GM12878 (cell line): ENCODE data around the gene ZNF652. TPM values are rescaled to one million over a fixed set of nuclear protein-coding genes. Genes with fewer than 3 reads are reported as not detected.

ENCODE experiments used
- ATAC-seq: fragments of 200-7000 bp; cut with Tn5 transposase; 3 replicates; pipeline ENCODE4 v1.9.1; 2020; ENCODE audit warnings: mild to moderate bottlenecking, moderate library complexity
- BruUV-seq: library from RNA; stranded (reverse); fragments of 400-500 nt; replicated peaks from 2 replicates; lab custom pipeline; 2021; lab: Mats Ljungman, UMichigan
- CTCF ChIA-PET: fragments of 300-600 bp; sonication (Branson Sonifier 250); formaldehyde crosslinking; extraction: SDS; loops from one replicate; lab custom pipeline; 2021; ENCODE audit warnings: inconsistent platforms; lab: Yijun Ruan, JAX
- POLR2A ChIA-PET: fragments of 350-600 bp; formaldehyde crosslinking; extraction: SDS; loops from one replicate; lab custom pipeline; 2021; ENCODE audit warnings: inconsistent platforms; lab: Charles Lee
- RAD21 ChIA-PET: fragments of 300-600 bp; sonication (Branson Sonifier 250); formaldehyde crosslinking; loops from one replicate; lab custom pipeline; 2023; ENCODE audit warnings: antibody characterized with exemption; ENCODE audit not compliant: unreplicated experiment; lab: Charles Lee
- SMC1A ChIA-PET: fragments of 300-600 bp; sonication (Branson Sonifier 250); formaldehyde crosslinking; loops from one replicate; lab custom pipeline; 2023; ENCODE audit not compliant: unreplicated experiment, uncharacterized antibody; lab: Charles Lee
- DNase-seq: peaks from one replicate; pipeline ENCODE4 v3.0.0-alpha.2; 2011; ENCODE audit warnings: low read depth, low spot score
- FAIRE-seq: peaks from 3 replicates; lab custom pipeline; 2011; peaks lifted over from hg19 to GRCh38; lab: Jason Lieb, UNC
- H2AFZ ChIP-seq: 2 replicates; pipeline ENCODE4 v1.6.0; 2011; ENCODE audit warnings: low read depth, low read length, control low read depth; ENCODE audit not compliant: control insufficient read depth
- H3K27ac ChIP-seq: 2 replicates; pipeline ENCODE4 v1.5.1; 2011; ENCODE audit warnings: control low read depth; ENCODE audit not compliant: control insufficient read depth, insufficient read depth
- H3K27me3 ChIP-seq, 2 experiments: replicated peaks in 1 of 2; 2 replicates each; pipeline versions ENCODE4 v1.6.0 to v1.6.1; 2011; ENCODE audit warnings: low read length in 1 of 2; ENCODE audit not compliant: control insufficient read depth in 2 of 2, insufficient read depth in 2 of 2
- H3K36me3 ChIP-seq, 2 experiments: 2 replicates each; pipeline ENCODE4 v1.5.1; 2011; ENCODE audit warnings: low read length in 1 of 2; ENCODE audit not compliant: control insufficient read depth in 2 of 2, insufficient read depth in 2 of 2
- H3K4me1 ChIP-seq: 2 replicates; pipeline ENCODE4 v1.6.1; 2011; ENCODE audit warnings: mild to moderate bottlenecking, low read length, moderate library complexity, mixed read lengths; ENCODE audit not compliant: control insufficient read depth, insufficient read depth
- H3K4me2 ChIP-seq: 2 replicates; pipeline ENCODE4 v1.6.0; 2011; ENCODE audit warnings: control low read depth; ENCODE audit not compliant: control insufficient read depth, insufficient read depth
- H3K4me3 ChIP-seq: fragments of 200-600 bp; sonication (generic); 2 replicates; pipeline ENCODE4 v1.5.1; 2016
- H3K79me2 ChIP-seq: 2 replicates; pipeline ENCODE4 v1.6.0; 2011; ENCODE audit warnings: low read length; ENCODE audit not compliant: control insufficient read depth, insufficient read depth
- H3K9ac ChIP-seq: 2 replicates; pipeline ENCODE4 v1.8.0; 2011; ENCODE audit warnings: low read length, control low read depth, mixed read lengths; ENCODE audit not compliant: control insufficient read depth, insufficient read depth
- H3K9me3 ChIP-seq: replicated peaks from 3 replicates; pipeline ENCODE4 v1.5.1; 2011; ENCODE audit warnings: mild to moderate bottlenecking, low read length; ENCODE audit not compliant: control insufficient read depth, insufficient read depth
- H4K20me1 ChIP-seq: 2 replicates; pipeline ENCODE4 v1.6.0; 2011; ENCODE audit not compliant: control insufficient read depth, insufficient read depth
- CEBPB ChIP-seq, 2 experiments: fragments of 150-350 bp in 1 of 2; IDR thresholded peaks; 2 replicates each; pipeline ENCODE4 v1.6.1; 2012 to 2014; ENCODE audit warnings: low read depth in 2 of 2, low read length in 2 of 2, borderline replicate concordance in 1 of 2, inconsistent platforms in 1 of 2
- E2F8 ChIP-seq: fragments of 450-650 bp; IDR thresholded peaks from 2 replicates; pipeline ENCODE4 v1.6.1; 2018; ENCODE audit warnings: mild to moderate bottlenecking, low read depth, moderate library complexity; ENCODE audit not compliant: partially characterized antibody
- ESRRA ChIP-seq: IDR thresholded peaks from 2 replicates; pipeline ENCODE4 v1.6.1; 2012; ENCODE audit warnings: mild to moderate bottlenecking, low read length, improper control_type of control experiment
- HSF1 ChIP-seq: fragments of 150-350 bp; IDR thresholded peaks from 2 replicates; pipeline ENCODE4 v1.6.1; 2014; ENCODE audit warnings: mild to moderate bottlenecking, low read depth, low read length
- NBN ChIP-seq: fragments of 450-650 bp; IDR thresholded peaks from 2 replicates; pipeline ENCODE4 v1.6.1; 2016
- NR2F1 ChIP-seq: fragments of 450-650 bp; conservative IDR thresholded peaks from 2 replicates; pipeline ENCODE4 v1.6.1; 2017; ENCODE audit warnings: mild to moderate bottlenecking
- RB1 ChIP-seq: fragments of 450-650 bp; formaldehyde crosslinking; IDR thresholded peaks from 2 replicates; pipeline ENCODE4 v1.6.1; 2017; ENCODE audit warnings: mild to moderate bottlenecking, borderline replicate concordance
- SUPT20H ChIP-seq: IDR thresholded peaks from 2 replicates; pipeline ENCODE4 v1.6.1; 2011; ENCODE audit warnings: low read depth, mild to moderate bottlenecking, low read length, moderate library complexity, borderline replicate concordance; ENCODE audit not compliant: control insufficient read depth
- TBL1XR1 ChIP-seq: IDR thresholded peaks from 2 replicates; pipeline ENCODE4 v1.6.1; 2012; ENCODE audit warnings: low read depth, low read length, improper control_type of control experiment
- TCF3 ChIP-seq: IDR thresholded peaks from 2 replicates; pipeline ENCODE4 v1.6.1; 2012; ENCODE audit warnings: low read depth, mild to moderate bottlenecking, low read length, borderline replicate concordance; ENCODE audit not compliant: insufficient read depth
- WGBS: methylation state at CpG from one replicate; pipeline ENCODE4 v1.1.6; 2016; ENCODE audit warnings: low lambda C conversion rate; ENCODE audit not compliant: insufficient replicate concordance, insufficient coverage; ENCODE audit errors: missing lambda C conversion rate; 5-methylcytosine and 5-hydroxymethylcytosine counted together
- in situ Hi-C: fragments of 300-500 bp; cut with MboI; formaldehyde crosslinking; loops from 9 replicates; pipeline ENCODE4 v1.14.3; 2018; ENCODE audit warnings: mixed read lengths
- intact Hi-C: fragments of 100-400 bp; cut with micrococcal nuclease; formaldehyde crosslinking; loops from one replicate; pipeline ENCODE4 v1.14.2; 2022; ENCODE audit not compliant: unreplicated experiment
- polyA plus RNA-seq, 11 experiments: library from polyadenylated mRNA; depleted of rRNA in 4 of 11; unstranded in 6 of 11; stranded (reverse) in 5 of 11; fragments of >200 nt; fragmentation: Nextera tagmentation in 4 of 11; fragmentation: Illumina TruSeq in 1 of 11; extraction: Ambion mirVana in 4 of 11; extraction: Trizol in 1 of 11; gene quantifications; 1 replicate in 1 of 11; 2 replicates in 10 of 11; pipeline versions ENCODE4 v1.2.1 to v1.2.3, GENCODE V29; 2011 to 2016; ENCODE audit warnings: inconsistent platforms in 2 of 11, missing spikeins in 2 of 11, low read depth in 1 of 11
- total RNA-seq, 4 experiments: library from RNA; depleted of rRNA in 3 of 4; stranded (reverse); fragments of >200 nt in 3 of 4; fragmentation: Illumina TruSeq in 1 of 4; extraction: Trizol in 1 of 4; gene quantifications; 2 replicates each; pipeline versions ENCODE4 v1.2.1 to v1.2.3, GENCODE V29; 2013 to 2021
- TF ChIP-seq, protein P1 (sequence below): IDR thresholded peaks from 2 replicates; pipeline ENCODE4 v1.6.1; 2012; ENCODE audit warnings: low read length, inconsistent platforms
- TF ChIP-seq, protein P2 (sequence below): fragments of 450-650 bp; IDR thresholded peaks from 2 replicates; pipeline ENCODE4 v1.6.1; 2016; ENCODE audit warnings: mild to moderate bottlenecking
- TF ChIP-seq, protein P3 (sequence below), 3 experiments: IDR thresholded peaks in 2 of 3; conservative IDR thresholded peaks in 1 of 3; 2 replicates each; pipeline ENCODE4 v1.5.1; 2011; ENCODE audit warnings: low read depth in 3 of 3, low read length in 3 of 3, mild to moderate bottlenecking in 3 of 3, control low read depth in 2 of 3, moderate library complexity in 2 of 3, inconsistent platforms in 1 of 3, mixed read lengths in 1 of 3; ENCODE audit not compliant: control insufficient read depth in 2 of 3, insufficient read depth in 1 of 3; ENCODE audit errors: extremely low read depth in 1 of 3

The ZNF652 gene
- total and polyA plus RNA-seq, 10 of the 15 experiments (the other 5 are each of a cell fraction or from before 2014, with no cell fraction given) = 3.4 to 13.1 (median 8.7) TPM

- TF ChIP-seq SUPT20H (no peak), NR2F1 (no peak), NBN (no peak), RB1 (no peak), TCF3 (no peak), ESRRA (no peak), HSF1 (no peak), TBL1XR1 (no peak), E2F8 (no peak), CEBPB (IDR thresholded peaks at IDR 0.05; ENCODE audit: borderline replicate concordance in 1 of 2, low read depth in 2 of 2, low read length in 2 of 2) (no peak)
- TF ChIP-seq, protein P1, sequence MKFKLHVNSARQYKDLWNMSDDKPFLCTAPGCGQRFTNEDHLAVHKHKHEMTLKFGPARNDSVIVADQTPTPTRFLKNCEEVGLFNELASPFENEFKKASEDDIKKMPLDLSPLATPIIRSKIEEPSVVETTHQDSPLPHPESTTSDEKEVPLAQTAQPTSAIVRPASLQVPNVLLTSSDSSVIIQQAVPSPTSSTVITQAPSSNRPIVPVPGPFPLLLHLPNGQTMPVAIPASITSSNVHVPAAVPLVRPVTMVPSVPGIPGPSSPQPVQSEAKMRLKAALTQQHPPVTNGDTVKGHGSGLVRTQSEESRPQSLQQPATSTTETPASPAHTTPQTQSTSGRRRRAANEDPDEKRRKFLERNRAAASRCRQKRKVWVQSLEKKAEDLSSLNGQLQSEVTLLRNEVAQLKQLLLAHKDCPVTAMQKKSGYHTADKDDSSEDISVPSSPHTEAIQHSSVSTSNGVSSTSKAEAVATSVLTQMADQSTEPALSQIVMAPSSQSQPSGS = no peak
- TF ChIP-seq, protein P2, sequence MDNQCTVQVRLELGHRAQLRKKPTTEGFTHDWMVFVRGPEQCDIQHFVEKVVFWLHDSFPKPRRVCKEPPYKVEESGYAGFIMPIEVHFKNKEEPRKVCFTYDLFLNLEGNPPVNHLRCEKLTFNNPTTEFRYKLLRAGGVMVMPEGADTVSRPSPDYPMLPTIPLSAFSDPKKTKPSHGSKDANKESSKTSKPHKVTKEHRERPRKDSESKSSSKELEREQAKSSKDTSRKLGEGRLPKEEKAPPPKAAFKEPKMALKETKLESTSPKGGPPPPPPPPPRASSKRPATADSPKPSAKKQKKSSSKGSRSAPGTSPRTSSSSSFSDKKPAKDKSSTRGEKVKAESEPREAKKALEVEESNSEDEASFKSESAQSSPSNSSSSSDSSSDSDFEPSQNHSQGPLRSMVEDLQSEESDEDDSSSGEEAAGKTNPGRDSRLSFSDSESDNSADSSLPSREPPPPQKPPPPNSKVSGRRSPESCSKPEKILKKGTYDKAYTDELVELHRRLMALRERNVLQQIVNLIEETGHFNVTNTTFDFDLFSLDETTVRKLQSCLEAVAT = no peak
- TF ChIP-seq, protein P3, sequence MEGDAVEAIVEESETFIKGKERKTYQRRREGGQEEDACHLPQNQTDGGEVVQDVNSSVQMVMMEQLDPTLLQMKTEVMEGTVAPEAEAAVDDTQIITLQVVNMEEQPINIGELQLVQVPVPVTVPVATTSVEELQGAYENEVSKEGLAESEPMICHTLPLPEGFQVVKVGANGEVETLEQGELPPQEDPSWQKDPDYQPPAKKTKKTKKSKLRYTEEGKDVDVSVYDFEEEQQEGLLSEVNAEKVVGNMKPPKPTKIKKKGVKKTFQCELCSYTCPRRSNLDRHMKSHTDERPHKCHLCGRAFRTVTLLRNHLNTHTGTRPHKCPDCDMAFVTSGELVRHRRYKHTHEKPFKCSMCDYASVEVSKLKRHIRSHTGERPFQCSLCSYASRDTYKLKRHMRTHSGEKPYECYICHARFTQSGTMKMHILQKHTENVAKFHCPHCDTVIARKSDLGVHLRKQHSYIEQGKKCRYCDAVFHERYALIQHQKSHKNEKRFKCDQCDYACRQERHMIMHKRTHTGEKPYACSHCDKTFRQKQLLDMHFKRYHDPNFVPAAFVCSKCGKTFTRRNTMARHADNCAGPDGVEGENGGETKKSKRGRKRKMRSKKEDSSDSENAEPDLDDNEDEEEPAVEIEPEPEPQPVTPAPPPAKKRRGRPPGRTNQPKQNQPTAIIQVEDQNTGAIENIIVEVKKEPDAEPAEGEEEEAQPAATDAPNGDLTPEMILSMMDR (IDR thresholded peaks at IDR 0.05 in 2 of 3, conservative IDR thresholded peaks at IDR 0.05 in 1 of 3; ENCODE audit: control insufficient read depth in 2 of 3, extremely low read depth in 1 of 3, insufficient read depth in 1 of 3, low read depth in 3 of 3, low read length in 3 of 3) = no peak
- no peaks in the 10 kb centered on the region for H3K27me3 ChIP-seq
- H3K79me2 ChIP-seq = no peaks in the 10 kb centered on the region
- DNase-seq (no peak), ATAC-seq (no peak), FAIRE-seq (no peak)
- ChIA-PET POLR2A (no interaction called here), CTCF (interaction anchor here (0.7 to 2.7 kb wide), 2 partner anchors 21 to 35 kb away, joined by 3 to 7 read pairs; no protein-coding TSS in a partner anchor), SMC1A (interaction anchor here (0.8 kb wide), 1 partner anchor 582 kb away, joined by 3 read pairs; no protein-coding TSS in a partner anchor), RAD21 (no interaction called here)
- 91% methylated on average over 4 of the region's 4 CpGs for WGBS
- no peaks in the 10 kb centered on the region for H3K4me1 ChIP-seq
- no peak overlapping the region for H2AFZ ChIP-seq
- H3K9me3 ChIP-seq = no peaks in the 10 kb centered on the region
- no peaks in the 10 kb centered on the region for H3K36me3 ChIP-seq
- no peak overlapping the region for H3K9ac ChIP-seq
- in situ Hi-C loops = no loop called here
- no peak overlapping the region for H3K27ac ChIP-seq
- no TSS peak for BruUV-seq
- no peak overlapping the region for H3K4me2 ChIP-seq
- intact Hi-C loops = no loop called here
- no peaks in the 10 kb centered on the region for H4K20me1 ChIP-seq
- no peak overlapping the region for H3K4me3 ChIP-seq
Measured at GRCh38 chr17:49280918-49281317, 81.1 kb downstream of the ZNF652 start.
